ENCODE measurements around the gene SMIM15.
A peak's percentile ranks its signal among the peaks of the same experiment; 100 is the strongest.

SMIM15 gene

DNA sequence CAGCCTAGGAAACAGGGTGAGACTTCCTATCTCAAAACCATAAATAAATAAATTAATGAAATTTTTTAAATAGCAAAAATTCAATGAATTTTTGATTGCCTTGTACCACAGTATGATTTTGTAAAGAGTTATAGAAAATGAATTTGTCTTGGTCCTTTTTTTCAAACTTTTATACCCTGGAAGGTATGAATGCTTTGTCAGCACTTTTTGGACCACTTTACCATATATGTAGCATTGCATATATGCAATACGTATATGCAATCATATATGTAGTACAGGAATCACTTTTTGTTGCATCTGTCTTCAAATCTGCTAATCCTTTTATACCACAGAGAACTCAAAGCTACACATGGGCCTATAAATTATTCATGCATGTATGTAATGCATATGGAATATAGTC lies 9.2 kb upstream of the SMIM15 start:
- Histone ChIP-seq H3K9me3 (ENCODE audit: low read length) (no peaks in the 10 kb centered on the region), H3F3A (ENCODE audit: insufficient read depth, low read length) (no peaks in the 10 kb centered on the region), H3K79me2 (ENCODE audit: insufficient read depth, low read length) (no peaks in the 10 kb centered on the region), H2AFZ (ENCODE audit: low read length) (no peak overlapping the region), H3K9me2 (ENCODE audit: low read depth, low read length) (no peaks in the 10 kb centered on the region), H3K4me3 (ENCODE audit: low read depth, low read length, poor library complexity, severe bottlenecking) (no peak overlapping the region), H3K9ac (ENCODE audit: low read length) (no peak overlapping the region), H3K36me3 (ENCODE audit: insufficient read depth, low read length) (no peaks in the 10 kb centered on the region), H3K4me1 (ENCODE audit: insufficient read depth, low read length, severe bottlenecking) (no peaks in the 10 kb centered on the region), H3K27ac (ENCODE audit: low read depth, low read length, poor library complexity, severe bottlenecking) (no peak overlapping the region), H4K20me1 (ENCODE audit: insufficient read depth, low read length) (no peaks in the 10 kb centered on the region), H3K4me2 (ENCODE audit: low read length) (no peak overlapping the region), H3K27me3 (ENCODE audit: insufficient read depth, low read length) (no peaks in the 10 kb centered on the region)
- TF ChIP-seq EZH2 (IDR thresholded peaks at IDR 0.05; ENCODE audit: borderline replicate concordance, low read length) = no peak
- TF ChIP-seq, protein P1, sequence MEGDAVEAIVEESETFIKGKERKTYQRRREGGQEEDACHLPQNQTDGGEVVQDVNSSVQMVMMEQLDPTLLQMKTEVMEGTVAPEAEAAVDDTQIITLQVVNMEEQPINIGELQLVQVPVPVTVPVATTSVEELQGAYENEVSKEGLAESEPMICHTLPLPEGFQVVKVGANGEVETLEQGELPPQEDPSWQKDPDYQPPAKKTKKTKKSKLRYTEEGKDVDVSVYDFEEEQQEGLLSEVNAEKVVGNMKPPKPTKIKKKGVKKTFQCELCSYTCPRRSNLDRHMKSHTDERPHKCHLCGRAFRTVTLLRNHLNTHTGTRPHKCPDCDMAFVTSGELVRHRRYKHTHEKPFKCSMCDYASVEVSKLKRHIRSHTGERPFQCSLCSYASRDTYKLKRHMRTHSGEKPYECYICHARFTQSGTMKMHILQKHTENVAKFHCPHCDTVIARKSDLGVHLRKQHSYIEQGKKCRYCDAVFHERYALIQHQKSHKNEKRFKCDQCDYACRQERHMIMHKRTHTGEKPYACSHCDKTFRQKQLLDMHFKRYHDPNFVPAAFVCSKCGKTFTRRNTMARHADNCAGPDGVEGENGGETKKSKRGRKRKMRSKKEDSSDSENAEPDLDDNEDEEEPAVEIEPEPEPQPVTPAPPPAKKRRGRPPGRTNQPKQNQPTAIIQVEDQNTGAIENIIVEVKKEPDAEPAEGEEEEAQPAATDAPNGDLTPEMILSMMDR (IDR thresholded peaks at IDR 0.05; ENCODE audit: low read length) = no peak

GRCh38 chr5:61168951-61169350 lies 6.7 kb upstream of the SMIM15 start:
- H3K9me2 ChIP-seq (ENCODE audit: low read depth, low read length) = no peaks in the 10 kb centered on the region
- H3K36me3 ChIP-seq (ENCODE audit: insufficient read depth, low read length) = no peaks in the 10 kb centered on the region; the same call in 1 of the 2 replicates
- no peaks in the 10 kb centered on the region for H3K9me3 ChIP-seq (ENCODE audit: low read length)
- peaks cover 3% of the 10 kb centered on the region for H3K4me1 ChIP-seq (ENCODE audit: insufficient read depth, low read length, severe bottlenecking)
- no peaks in the 10 kb centered on the region for H3K79me2 ChIP-seq (ENCODE audit: insufficient read depth, low read length)
- no peak overlapping the region for H3K4me2 ChIP-seq (ENCODE audit: low read length)
- no peak for TF ChIP-seq EZH2 (IDR thresholded peaks at IDR 0.05; ENCODE audit: borderline replicate concordance, low read length)
- TF ChIP-seq, protein P1 (IDR thresholded peaks at IDR 0.05; ENCODE audit: low read length) = no peak
- no peak overlapping the region for H3K27ac ChIP-seq (ENCODE audit: low read depth, low read length, poor library complexity, severe bottlenecking)
- H2AFZ ChIP-seq (ENCODE audit: low read length) = no peak overlapping the region
- H3K4me3 ChIP-seq (ENCODE audit: low read depth, low read length, poor library complexity, severe bottlenecking) = no peak overlapping the region
- H3K27me3 ChIP-seq (ENCODE audit: insufficient read depth, low read length) = no peaks in the 10 kb centered on the region
- H3K9ac ChIP-seq (ENCODE audit: low read length) = no peak overlapping the region
- H3F3A ChIP-seq (ENCODE audit: insufficient read depth, low read length) = no peaks in the 10 kb centered on the region
- no peaks in the 10 kb centered on the region for H4K20me1 ChIP-seq (ENCODE audit: insufficient read depth, low read length)

- no peak for TF ChIP-seq EZH2 (IDR thresholded peaks at IDR 0.05; ENCODE audit: borderline replicate concordance, low read length)
- TF ChIP-seq, protein P1 (IDR thresholded peaks at IDR 0.05; ENCODE audit: low read length) = peak; percentile 45
- H3K9ac ChIP-seq (ENCODE audit: low read length) = no peak overlapping the region
- no peaks in the 10 kb centered on the region for H3K9me3 ChIP-seq (ENCODE audit: low read length)
- no peaks in the 10 kb centered on the region for H3F3A ChIP-seq (ENCODE audit: insufficient read depth, low read length)
- H3K27me3 ChIP-seq (ENCODE audit: insufficient read depth, low read length) = no peaks in the 10 kb centered on the region
- H3K27ac ChIP-seq (ENCODE audit: low read depth, low read length, poor library complexity, severe bottlenecking) = no peak overlapping the region
- no peaks in the 10 kb centered on the region; the same call in 1 of the 2 replicates for H3K36me3 ChIP-seq (ENCODE audit: insufficient read depth, low read length)
- no peaks in the 10 kb centered on the region for H3K79me2 ChIP-seq (ENCODE audit: insufficient read depth, low read length)
- H3K4me3 ChIP-seq (ENCODE audit: low read depth, low read length, poor library complexity, severe bottlenecking) = no peak overlapping the region
- no peak overlapping the region for H3K4me2 ChIP-seq (ENCODE audit: low read length)
- H3K4me1 ChIP-seq (ENCODE audit: insufficient read depth, low read length, severe bottlenecking) = peaks cover 16% of the 10 kb centered on the region
- no peaks in the 10 kb centered on the region for H3K9me2 ChIP-seq (ENCODE audit: low read depth, low read length)
- no peaks in the 10 kb centered on the region for H4K20me1 ChIP-seq (ENCODE audit: insufficient read depth, low read length)
- no peak overlapping the region for H2AFZ ChIP-seq (ENCODE audit: low read length)
Observed at GRCh38 chr5:61167382-61167781, 5.1 kb upstream of the SMIM15 start.

All from OCI-LY1 (cell line).